GM12878 (cell line): ENCODE measurements around the gene MPZL3. TPM values are rescaled to one million over a fixed set of nuclear protein-coding genes. Genes with fewer than 3 reads are reported as not detected.

Source experiments
- ATF7 ChIP-seq: fragments of 450-650 bp; IDR thresholded peaks from 2 replicates; pipeline ENCODE4 v1.6.1; 2016; ENCODE audit warnings: low read depth, mild to moderate bottlenecking
- CBX5 ChIP-seq: sonication (generic); IDR thresholded peaks from 2 replicates; pipeline ENCODE4 v1.6.1; 2016; ENCODE audit warnings: low read depth, moderate library complexity, mild to moderate bottlenecking, inconsistent platforms
- CEBPB ChIP-seq, 2 experiments: fragments of 150-350 bp in 1 of 2; IDR thresholded peaks; 2 replicates each; pipeline ENCODE4 v1.6.1; 2012 to 2014; ENCODE audit warnings: low read depth in 2 of 2, low read length in 2 of 2, borderline replicate concordance in 1 of 2, inconsistent platforms in 1 of 2
- CHD4 ChIP-seq: fragments of 200-600 bp; sonication (generic); IDR thresholded peaks from 2 replicates; pipeline ENCODE4 v1.6.1; 2016; ENCODE audit warnings: mild to moderate bottlenecking
- CREB1 ChIP-seq: IDR thresholded peaks from 2 replicates; pipeline ENCODE4 v1.6.1; 2012; ENCODE audit warnings: low read depth, mild to moderate bottlenecking, inconsistent platforms
- CREM ChIP-seq: IDR thresholded peaks from 2 replicates; pipeline ENCODE4 v1.6.1; 2014; ENCODE audit warnings: antibody characterized with exemption, low read depth
- EP300 ChIP-seq, 2 experiments: fragments of 150-350 bp in 1 of 2; IDR thresholded peaks; 2 replicates each; pipeline ENCODE4 v1.6.1; 2011 to 2012; ENCODE audit warnings: low read depth in 2 of 2, low read length in 2 of 2, borderline replicate concordance in 1 of 2, improper control_type of control experiment in 1 of 2, inconsistent platforms in 1 of 2; ENCODE audit not compliant: control insufficient read depth in 1 of 2
- MEF2A ChIP-seq: IDR thresholded peaks from 2 replicates; pipeline ENCODE4 v1.6.1; 2011; ENCODE audit warnings: low read depth, mild to moderate bottlenecking, low read length, moderate library complexity; ENCODE audit not compliant: insufficient read depth
- NFXL1 ChIP-seq: fragments of 450-650 bp; IDR thresholded peaks from 2 replicates; pipeline ENCODE4 v1.6.1; 2017; ENCODE audit warnings: antibody characterized with exemption, mild to moderate bottlenecking, borderline replicate concordance
- POLR2AphosphoS5 ChIP-seq: IDR thresholded peaks from 2 replicates; pipeline ENCODE4 v1.6.1; 2011; ENCODE audit warnings: mild to moderate bottlenecking, low read length, inconsistent platforms
- RAD21 ChIP-seq: IDR thresholded peaks from 2 replicates; pipeline ENCODE4 v1.6.1; 2011; ENCODE audit warnings: mild to moderate bottlenecking, low read depth, low read length, moderate library complexity; ENCODE audit not compliant: insufficient read depth
- RB1 ChIP-seq: fragments of 450-650 bp; formaldehyde crosslinking; IDR thresholded peaks from 2 replicates; pipeline ENCODE4 v1.6.1; 2017; ENCODE audit warnings: mild to moderate bottlenecking, borderline replicate concordance
- SMAD1 ChIP-seq: fragments of 450-650 bp; IDR thresholded peaks from 2 replicates; pipeline ENCODE4 v1.6.1; 2018; ENCODE audit warnings: mild to moderate bottlenecking, low read depth; ENCODE audit not compliant: partially characterized antibody
- TARDBP ChIP-seq: IDR thresholded peaks from 2 replicates; pipeline ENCODE4 v1.6.1; 2016; ENCODE audit warnings: borderline replicate concordance
- polyA plus RNA-seq, 11 experiments: library from polyadenylated mRNA; depleted of rRNA in 4 of 11; unstranded in 6 of 11; stranded (reverse) in 5 of 11; fragments of >200 nt; fragmentation: Nextera tagmentation in 4 of 11; fragmentation: Illumina TruSeq in 1 of 11; extraction: Ambion mirVana in 4 of 11; extraction: Trizol in 1 of 11; gene quantifications; 1 replicate in 1 of 11; 2 replicates in 10 of 11; pipeline versions ENCODE4 v1.2.1 to v1.2.3, GENCODE V29; 2011 to 2016; ENCODE audit warnings: inconsistent platforms in 2 of 11, missing spikeins in 2 of 11, low read depth in 1 of 11
- total RNA-seq, 4 experiments: library from RNA; depleted of rRNA in 3 of 4; stranded (reverse); fragments of >200 nt in 3 of 4; fragmentation: Illumina TruSeq in 1 of 4; extraction: Trizol in 1 of 4; gene quantifications; 2 replicates each; pipeline versions ENCODE4 v1.2.1 to v1.2.3, GENCODE V29; 2013 to 2021
- TF ChIP-seq, protein P1 (sequence below): fragments of 450-650 bp; IDR thresholded peaks from 2 replicates; pipeline ENCODE4 v1.6.1; 2018; ENCODE audit warnings: borderline replicate concordance, mild to moderate bottlenecking; ENCODE audit not compliant: partially characterized antibody
- TF ChIP-seq, protein P2 (sequence below): fragments of 450-650 bp; formaldehyde crosslinking; IDR thresholded peaks from 2 replicates; pipeline ENCODE4 v1.5.0; 2022; ENCODE audit warnings: mild to moderate bottlenecking, missing genetic modification characterization
- TF ChIP-seq, protein P3 (sequence below): IDR thresholded peaks from 2 replicates; pipeline ENCODE4 v1.6.1; 2012; ENCODE audit warnings: low read depth, low read length, improper control_type of control experiment
- TF ChIP-seq, protein P4 (sequence below): fragments of 450-650 bp; conservative IDR thresholded peaks from 2 replicates; pipeline ENCODE4 v1.6.1; 2017; ENCODE audit warnings: mild to moderate bottlenecking, moderate library complexity
- TF ChIP-seq, protein P5 (sequence below): fragments of 450-650 bp; IDR thresholded peaks from 2 replicates; pipeline ENCODE4 v1.6.1; 2016; ENCODE audit warnings: mild to moderate bottlenecking

The MPZL3 gene
- total and polyA plus RNA-seq, 10 of the 15 experiments (the other 5 are each of a cell fraction or from before 2014, with no cell fraction given): 2.1 to 7.5 (median 6.2) TPM

DNA sequence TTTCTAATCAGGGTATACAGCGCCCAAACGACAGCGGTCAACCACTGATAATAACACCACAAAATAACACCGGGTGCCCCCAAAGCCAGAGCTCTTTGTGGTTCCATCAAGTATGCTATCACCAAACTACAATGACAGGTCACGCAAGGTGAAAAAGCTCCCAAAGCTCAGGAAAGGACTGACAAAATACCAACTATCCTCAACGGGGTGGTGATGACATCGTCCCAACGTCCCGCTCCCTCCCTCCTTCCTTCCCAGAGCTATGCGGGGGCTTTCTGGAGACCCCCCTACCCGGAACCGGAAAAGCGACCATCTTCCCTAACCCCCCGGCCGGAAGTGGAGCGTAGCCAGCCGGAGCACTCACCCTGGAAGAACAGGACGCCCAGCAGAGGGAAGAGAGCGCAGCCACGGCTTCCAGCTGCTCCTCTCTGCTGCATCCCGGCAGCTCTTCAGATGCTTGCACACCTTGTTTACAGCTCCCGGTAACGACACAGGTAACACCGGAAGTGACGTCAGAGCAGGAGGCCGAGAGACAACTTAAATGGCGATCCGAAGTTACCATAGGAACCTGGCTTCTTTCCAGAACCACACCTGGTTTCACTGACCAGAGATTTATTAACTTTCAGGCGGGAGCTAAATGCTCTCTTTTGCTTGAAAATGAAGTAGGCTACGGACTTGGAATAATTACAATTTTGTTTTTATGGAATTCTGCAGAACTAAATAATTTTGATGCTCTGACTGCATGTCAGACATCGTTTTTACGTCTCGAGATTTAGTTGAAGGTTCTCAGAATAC is at the start of gene MPZL3 (continued):
- TF ChIP-seq, protein P1, sequence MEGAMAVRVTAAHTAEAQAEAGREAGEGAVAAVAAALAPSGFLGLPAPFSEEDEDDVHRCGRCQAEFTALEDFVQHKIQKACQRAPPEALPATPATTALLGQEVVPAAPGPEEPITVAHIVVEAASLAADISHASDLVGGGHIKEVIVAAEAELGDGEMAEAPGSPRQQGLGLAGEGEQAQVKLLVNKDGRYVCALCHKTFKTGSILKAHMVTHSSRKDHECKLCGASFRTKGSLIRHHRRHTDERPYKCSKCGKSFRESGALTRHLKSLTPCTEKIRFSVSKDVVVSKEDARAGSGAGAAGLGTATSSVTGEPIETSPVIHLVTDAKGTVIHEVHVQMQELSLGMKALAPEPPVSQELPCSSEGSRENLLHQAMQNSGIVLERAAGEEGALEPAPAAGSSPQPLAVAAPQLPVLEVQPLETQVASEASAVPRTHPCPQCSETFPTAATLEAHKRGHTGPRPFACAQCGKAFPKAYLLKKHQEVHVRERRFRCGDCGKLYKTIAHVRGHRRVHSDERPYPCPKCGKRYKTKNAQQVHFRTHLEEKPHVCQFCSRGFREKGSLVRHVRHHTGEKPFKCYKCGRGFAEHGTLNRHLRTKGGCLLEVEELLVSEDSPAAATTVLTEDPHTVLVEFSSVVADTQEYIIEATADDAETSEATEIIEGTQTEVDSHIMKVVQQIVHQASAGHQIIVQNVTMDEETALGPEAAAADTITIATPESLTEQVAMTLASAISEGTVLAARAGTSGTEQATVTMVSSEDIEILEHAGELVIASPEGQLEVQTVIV: peak; percentile 44
- no peak for TF ChIP-seq RAD21
- peak; percentile 74 for TF ChIP-seq RB1
- TF ChIP-seq, protein P2, sequence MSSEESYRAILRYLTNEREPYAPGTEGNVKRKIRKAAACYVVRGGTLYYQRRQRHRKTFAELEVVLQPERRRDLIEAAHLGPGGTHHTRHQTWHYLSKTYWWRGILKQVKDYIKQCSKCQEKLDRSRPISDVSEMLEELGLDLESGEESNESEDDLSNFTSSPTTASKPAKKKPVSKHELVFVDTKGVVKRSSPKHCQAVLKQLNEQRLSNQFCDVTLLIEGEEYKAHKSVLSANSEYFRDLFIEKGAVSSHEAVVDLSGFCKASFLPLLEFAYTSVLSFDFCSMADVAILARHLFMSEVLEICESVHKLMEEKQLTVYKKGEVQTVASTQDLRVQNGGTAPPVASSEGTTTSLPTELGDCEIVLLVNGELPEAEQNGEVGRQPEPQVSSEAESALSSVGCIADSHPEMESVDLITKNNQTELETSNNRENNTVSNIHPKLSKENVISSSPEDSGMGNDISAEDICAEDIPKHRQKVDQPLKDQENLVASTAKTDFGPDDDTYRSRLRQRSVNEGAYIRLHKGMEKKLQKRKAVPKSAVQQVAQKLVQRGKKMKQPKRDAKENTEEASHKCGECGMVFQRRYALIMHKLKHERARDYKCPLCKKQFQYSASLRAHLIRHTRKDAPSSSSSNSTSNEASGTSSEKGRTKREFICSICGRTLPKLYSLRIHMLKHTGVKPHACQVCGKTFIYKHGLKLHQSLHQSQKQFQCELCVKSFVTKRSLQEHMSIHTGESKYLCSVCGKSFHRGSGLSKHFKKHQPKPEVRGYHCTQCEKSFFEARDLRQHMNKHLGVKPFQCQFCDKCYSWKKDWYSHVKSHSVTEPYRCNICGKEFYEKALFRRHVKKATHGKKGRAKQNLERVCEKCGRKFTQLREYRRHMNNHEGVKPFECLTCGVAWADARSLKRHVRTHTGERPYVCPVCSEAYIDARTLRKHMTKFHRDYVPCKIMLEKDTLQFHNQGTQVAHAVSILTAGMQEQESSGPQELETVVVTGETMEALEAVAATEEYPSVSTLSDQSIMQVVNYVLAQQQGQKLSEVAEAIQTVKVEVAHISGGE (CRISPR knock-in tag): peak; percentile 57
- peak in 1 of 2 experiments; percentile 17; a peak in 1 of 4 replicates for TF ChIP-seq EP300 (IDR thresholded peaks at IDR 0.05; ENCODE audit: borderline replicate concordance in 1 of 2, control insufficient read depth in 1 of 2, low read depth in 2 of 2, low read length in 2 of 2)
- TF ChIP-seq CREB1: peak; percentile 88
- TF ChIP-seq NFXL1: no peak
- no peak for TF ChIP-seq SMAD1
- TF ChIP-seq CBX5: peak; percentile 57; the same call in 1 of the 2 replicates
- peak; percentile 98 for TF ChIP-seq ATF7
- peak; percentile 97 for TF ChIP-seq CREM
- no peak for TF ChIP-seq CEBPB (IDR thresholded peaks at IDR 0.05; ENCODE audit: borderline replicate concordance in 1 of 2, low read depth in 2 of 2, low read length in 2 of 2)
- no peak for TF ChIP-seq MEF2A
- 0 out of 2 replicates have a peak, but pooled peaks have one; percentile 55 for TF ChIP-seq TARDBP
- TF ChIP-seq, protein P3, sequence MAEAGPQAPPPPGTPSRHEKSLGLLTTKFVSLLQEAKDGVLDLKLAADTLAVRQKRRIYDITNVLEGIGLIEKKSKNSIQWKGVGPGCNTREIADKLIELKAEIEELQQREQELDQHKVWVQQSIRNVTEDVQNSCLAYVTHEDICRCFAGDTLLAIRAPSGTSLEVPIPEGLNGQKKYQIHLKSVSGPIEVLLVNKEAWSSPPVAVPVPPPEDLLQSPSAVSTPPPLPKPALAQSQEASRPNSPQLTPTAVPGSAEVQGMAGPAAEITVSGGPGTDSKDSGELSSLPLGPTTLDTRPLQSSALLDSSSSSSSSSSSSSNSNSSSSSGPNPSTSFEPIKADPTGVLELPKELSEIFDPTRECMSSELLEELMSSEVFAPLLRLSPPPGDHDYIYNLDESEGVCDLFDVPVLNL: no peak
- TF ChIP-seq, protein P4, sequence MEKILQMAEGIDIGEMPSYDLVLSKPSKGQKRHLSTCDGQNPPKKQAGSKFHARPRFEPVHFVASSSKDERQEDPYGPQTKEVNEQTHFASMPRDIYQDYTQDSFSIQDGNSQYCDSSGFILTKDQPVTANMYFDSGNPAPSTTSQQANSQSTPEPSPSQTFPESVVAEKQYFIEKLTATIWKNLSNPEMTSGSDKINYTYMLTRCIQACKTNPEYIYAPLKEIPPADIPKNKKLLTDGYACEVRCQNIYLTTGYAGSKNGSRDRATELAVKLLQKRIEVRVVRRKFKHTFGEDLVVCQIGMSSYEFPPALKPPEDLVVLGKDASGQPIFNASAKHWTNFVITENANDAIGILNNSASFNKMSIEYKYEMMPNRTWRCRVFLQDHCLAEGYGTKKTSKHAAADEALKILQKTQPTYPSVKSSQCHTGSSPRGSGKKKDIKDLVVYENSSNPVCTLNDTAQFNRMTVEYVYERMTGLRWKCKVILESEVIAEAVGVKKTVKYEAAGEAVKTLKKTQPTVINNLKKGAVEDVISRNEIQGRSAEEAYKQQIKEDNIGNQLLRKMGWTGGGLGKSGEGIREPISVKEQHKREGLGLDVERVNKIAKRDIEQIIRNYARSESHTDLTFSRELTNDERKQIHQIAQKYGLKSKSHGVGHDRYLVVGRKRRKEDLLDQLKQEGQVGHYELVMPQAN: peak; percentile 62
- TF ChIP-seq, protein P5, sequence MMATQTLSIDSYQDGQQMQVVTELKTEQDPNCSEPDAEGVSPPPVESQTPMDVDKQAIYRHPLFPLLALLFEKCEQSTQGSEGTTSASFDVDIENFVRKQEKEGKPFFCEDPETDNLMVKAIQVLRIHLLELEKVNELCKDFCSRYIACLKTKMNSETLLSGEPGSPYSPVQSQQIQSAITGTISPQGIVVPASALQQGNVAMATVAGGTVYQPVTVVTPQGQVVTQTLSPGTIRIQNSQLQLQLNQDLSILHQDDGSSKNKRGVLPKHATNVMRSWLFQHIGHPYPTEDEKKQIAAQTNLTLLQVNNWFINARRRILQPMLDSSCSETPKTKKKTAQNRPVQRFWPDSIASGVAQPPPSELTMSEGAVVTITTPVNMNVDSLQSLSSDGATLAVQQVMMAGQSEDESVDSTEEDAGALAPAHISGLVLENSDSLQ: peak; percentile 47
- TF ChIP-seq CHD4: no peak
- TF ChIP-seq POLR2AphosphoS5: peak; percentile 67; the same call in 1 of the 2 replicates
